GM19438 (cell line): ENCODE data around the gene PSG6.
"Not testable (repeated sequence)": the region's sequence is repeated elsewhere in the genome, so short reads cannot be mapped to it uniquely, and the experiment has no call there.

Experiments
- ATAC-seq: cut with Tn5 transposase; IDR thresholded peaks from one replicate; pipeline ENCODE4 v1.9.1; 2021; ENCODE audit warnings: low read depth; ENCODE audit not compliant: unreplicated experiment

PSG6 gene

GRCh38 chr19:42912941-42913340, 4.8 kb downstream of the PSG6 start:
- ATAC-seq = not testable (repeated sequence)

- not testable (repeated sequence) for ATAC-seq
These were observed 6.0 kb downstream of the PSG6 start for GRCh38 chr19:42911731-42912130.

GRCh38 chr19:42906162-42906561, 11.5 kb downstream of the PSG6 start:
- ATAC-seq = not testable (repeated sequence)

- not testable (repeated sequence) for ATAC-seq
These were observed 17.1 kb downstream of the PSG6 start for GRCh38 chr19:42900561-42900960.

- ATAC-seq = not testable (repeated sequence)
These were observed 18.0 kb downstream of the PSG6 start for GRCh38 chr19:42899674-42900073.

- not testable (repeated sequence) for ATAC-seq
These were observed 18.6 kb downstream of the PSG6 start for GRCh38 chr19:42899110-42899509.

- ATAC-seq = not testable (repeated sequence)
These were observed 19.0 kb downstream of the PSG6 start for GRCh38 chr19:42898656-42899055.

- ATAC-seq = not testable (repeated sequence)
These were observed 20.0 kb downstream of the PSG6 start for GRCh38 chr19:42897729-42898128.

GRCh38 chr19:42890446-42890845, 27.2 kb downstream of the PSG6 start:
- ATAC-seq = not testable (repeated sequence)

- not testable (repeated sequence) for ATAC-seq
These were observed 29.7 kb downstream of the PSG6 start for GRCh38 chr19:42887876-42888445.

- not testable (repeated sequence) for ATAC-seq
These were observed 35.0 kb downstream of the PSG6 start for GRCh38 chr19:42882730-42883129.

GRCh38 chr19:42882010-42882409, 35.7 kb downstream of the PSG6 start:
- not testable (repeated sequence) for ATAC-seq

GRCh38 chr19:42881279-42881678, 36.4 kb downstream of the PSG6 start:
- ATAC-seq = not testable (repeated sequence)

GRCh38 chr19:42880621-42881020, 37.1 kb downstream of the PSG6 start:
- not testable (repeated sequence) for ATAC-seq

- ATAC-seq = no peak
These were observed 38.1 kb downstream of the PSG6 start, which contains the start of gene PSG1 for GRCh38 chr19:42879613-42880012. PSG1 (minus strand) TSS chr19:42879713; CDS start chr19:42879581, 132 bp downstream.

- ATAC-seq = not testable (repeated sequence)
These were observed 41.1 kb downstream of the PSG6 start for GRCh38 chr19:42876596-42876995.

GRCh38 chr19:42875881-42876280, 41.8 kb downstream of the PSG6 start:
- ATAC-seq = not testable (repeated sequence)

- ATAC-seq = not testable (repeated sequence)
These were observed 42.5 kb downstream of the PSG6 start for GRCh38 chr19:42874901-42875813.

GRCh38 chr19:42874136-42874535, 43.6 kb downstream of the PSG6 start:
- not testable (repeated sequence) for ATAC-seq

GRCh38 chr19:42872608-42873007, 45.1 kb downstream of the PSG6 start:
- no peak for ATAC-seq

GRCh38 chr19:42857544-42857867, 60.2 kb downstream of the PSG6 start:
- no peak for ATAC-seq
